Measurements from ENCODE around the gene TMPRSS3.
"Not testable (repeated sequence)": the region's sequence is repeated elsewhere in the genome, so short reads cannot be mapped to it uniquely, and the experiment has no call there.

The TMPRSS3 gene

DNA sequence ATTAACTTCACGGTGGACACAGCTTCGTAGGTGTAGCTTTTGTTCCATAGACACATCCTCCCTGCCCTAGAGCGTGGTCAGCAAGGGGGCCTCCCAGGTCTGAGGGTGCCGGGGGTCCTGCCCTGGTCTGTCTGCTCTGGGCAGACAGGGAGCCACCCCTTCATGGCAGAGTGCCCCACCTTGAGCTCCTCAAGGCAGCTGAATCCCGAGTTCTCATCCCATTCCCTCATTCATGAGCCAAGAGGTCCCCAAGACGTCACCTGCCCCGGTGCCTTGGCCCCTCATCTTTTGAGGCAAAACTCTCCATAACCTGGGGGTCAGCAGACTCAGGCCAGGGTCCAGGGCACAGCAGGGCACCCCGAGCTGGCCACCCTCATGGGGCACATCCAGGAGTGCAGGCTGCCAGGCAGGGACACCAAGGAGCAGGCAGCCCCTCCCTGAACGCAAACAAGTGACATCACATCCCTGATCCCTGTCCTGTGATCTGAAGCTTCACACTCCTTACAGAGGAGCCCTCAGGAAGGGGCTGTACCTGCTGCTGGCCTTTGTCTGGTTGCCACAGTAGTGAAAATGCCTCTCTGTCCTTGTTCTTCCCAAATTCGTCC lies 31.1 kb upstream of the TMPRSS3 start:
- no peak for DNase-seq

DNA sequence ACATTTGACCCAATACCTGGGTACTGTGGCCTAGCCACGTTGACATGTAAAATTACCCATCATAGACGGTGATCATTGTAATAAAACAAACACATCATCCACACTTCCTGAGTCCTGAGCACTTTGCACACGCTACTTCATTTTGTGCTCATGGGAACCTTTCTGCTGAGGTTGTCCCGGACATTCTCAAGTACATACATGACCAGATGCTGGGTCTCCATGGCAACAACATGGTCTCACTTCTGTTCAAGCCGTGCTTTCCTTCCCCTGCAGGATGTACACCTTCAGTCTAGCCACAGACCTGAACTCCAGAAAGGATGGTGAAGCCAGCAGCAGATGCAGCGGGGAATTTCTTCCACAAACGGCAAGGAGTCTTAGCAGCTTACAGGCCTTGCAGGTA lies 30.6 kb upstream of the TMPRSS3 start:
- no peak for DNase-seq

DNA sequence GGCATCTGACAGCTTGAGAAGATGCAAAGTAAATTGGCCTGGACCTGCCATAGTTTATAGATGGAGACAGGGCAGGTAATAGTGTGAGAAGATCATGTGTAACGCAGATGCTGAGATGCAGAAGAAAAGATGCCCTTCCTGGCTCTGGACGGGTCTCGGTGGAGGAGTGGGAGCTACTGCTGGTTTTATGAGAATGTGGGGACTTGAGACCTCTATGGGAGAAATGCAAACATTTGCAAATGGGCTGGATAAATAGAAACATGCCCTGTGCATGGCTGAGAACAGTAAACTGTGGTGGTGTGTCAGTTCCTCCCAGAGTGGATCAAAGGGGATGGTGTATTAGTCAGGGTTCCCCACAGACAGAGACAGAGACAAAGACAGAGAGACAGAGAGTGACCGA lies 29.7 kb upstream of the TMPRSS3 start:
- no peak for DNase-seq

GRCh38 chr21:42424914-42425541 lies 29.2 kb upstream of the TMPRSS3 start:
- DNase-seq = peak; percentile 98

- DNase-seq = no peak
Measured at GRCh38 chr21:42423685-42424084, 27.8 kb upstream of the TMPRSS3 start.

- DNase-seq = no peak
Measured at GRCh38 chr21:42423197-42423675, 27.4 kb upstream of the TMPRSS3 start.

- DNase-seq = no peak
Measured at GRCh38 chr21:42421018-42421793, 25.4 kb upstream of the TMPRSS3 start.

DNA sequence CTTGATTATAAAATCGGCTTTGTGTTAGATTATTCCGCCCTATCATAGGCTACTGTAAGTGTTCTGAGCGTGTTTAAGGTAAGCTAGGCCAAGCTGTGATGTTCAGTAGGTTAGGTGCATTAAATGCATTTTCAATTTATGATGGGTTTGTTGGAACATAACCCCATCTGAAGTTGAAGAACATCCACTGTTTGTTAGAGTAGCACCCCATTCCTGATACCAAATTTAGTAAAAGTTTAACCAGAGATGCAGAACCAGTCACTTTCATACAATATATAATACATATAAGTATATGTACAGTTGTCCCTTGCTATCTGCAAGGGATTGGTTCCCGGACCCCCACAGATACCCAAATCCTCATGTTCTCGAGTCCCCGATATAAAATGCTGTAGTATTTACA lies 24.0 kb upstream of the TMPRSS3 start:
- no peak for DNase-seq

- DNase-seq = no peak
Measured at GRCh38 chr21:42418886-42419285, 23.0 kb upstream of the TMPRSS3 start.

DNA sequence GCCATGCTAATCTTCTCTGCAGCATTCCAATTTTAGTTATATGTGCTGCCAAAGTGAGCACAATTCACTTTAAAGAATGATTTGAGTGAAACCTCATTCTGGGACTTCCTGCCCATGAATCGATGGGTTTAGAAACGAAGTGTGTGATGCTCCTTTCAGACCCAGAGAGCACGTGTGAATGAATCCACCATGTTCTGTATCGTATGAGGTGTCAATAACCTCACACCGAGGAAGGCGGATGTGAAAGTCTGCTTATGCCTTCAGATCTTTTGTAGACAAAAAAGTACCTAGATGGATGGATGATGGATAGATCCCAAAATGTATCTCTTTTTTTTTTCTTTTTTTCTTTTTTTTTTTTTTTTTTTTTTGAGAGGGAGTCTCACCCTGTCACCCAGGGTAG lies 21.7 kb upstream of the TMPRSS3 start:
- DNase-seq = no peak

DNA sequence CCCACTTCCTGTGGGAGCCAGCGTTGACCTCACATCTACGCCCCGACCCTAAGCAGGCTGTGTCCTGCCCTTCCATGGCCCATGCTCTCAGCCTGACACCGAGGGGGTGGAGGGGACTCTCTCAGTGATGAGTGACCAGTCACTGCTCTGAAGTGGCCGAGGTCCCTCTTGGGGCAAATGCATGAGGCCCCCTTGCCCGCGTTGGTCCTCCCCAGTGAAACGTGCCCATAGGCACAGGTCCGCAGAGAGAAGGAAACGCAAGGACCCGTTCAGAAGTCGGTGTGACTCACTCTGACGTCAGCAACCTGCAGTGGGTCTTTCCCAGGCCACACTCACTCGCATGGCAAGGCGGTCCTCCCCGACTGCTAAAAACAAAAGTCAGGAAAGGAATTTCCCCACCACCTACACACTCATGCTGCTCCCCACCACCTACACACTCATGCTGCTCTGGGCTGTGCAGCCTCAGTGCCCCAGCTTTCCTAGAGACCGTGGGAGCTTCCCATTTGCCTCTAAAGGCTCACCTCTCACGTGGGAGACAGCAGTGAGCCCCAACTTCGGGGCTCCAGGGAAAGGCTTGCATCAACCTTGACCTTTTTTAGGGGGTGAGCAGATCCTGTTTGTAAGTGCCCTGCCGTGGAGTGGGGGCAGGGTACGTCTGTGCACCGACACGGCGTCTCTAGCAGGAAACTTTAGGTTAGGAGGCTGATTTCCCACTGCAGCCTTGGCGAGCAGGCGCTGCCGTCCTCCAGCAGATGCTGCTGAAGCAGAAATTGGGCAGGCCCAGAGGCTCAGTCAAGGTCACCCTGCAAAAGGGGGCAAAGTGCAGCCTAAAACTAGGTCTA lies 19.3 kb upstream of the TMPRSS3 start:
- DNase-seq = no peak

- no peak for DNase-seq
Measured at GRCh38 chr21:42414553-42414927, 18.7 kb upstream of the TMPRSS3 start.

DNA sequence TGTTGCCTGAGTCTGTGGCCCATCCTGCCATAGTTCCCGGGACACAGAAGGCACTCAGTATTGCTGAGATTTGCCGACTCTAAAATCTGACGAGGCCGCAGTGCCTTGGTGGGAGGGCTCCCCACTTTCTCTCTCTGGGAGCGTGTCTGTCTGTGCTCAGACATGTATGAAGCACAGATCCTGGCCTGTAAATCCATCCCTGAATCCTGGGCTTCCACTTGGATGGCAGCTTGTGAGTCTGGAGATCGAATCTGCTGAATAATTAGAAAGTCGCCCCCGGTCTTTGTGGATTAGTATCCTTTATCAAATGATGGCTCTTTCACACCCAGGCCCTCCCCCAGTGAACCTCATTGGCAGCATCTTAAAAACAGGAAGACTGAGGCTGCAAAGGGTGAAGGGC lies 18.2 kb upstream of the TMPRSS3 start:
- no peak for DNase-seq

GRCh38 chr21:42413500-42413899 lies 17.6 kb upstream of the TMPRSS3 start:
- no peak for DNase-seq

- no peak for DNase-seq
Measured at GRCh38 chr21:42413093-42413492, 17.2 kb upstream of the TMPRSS3 start.

GRCh38 chr21:42412636-42412933 lies 16.7 kb upstream of the TMPRSS3 start:
- DNase-seq = no peak

GRCh38 chr21:42411891-42412635 lies 16.2 kb upstream of the TMPRSS3 start:
- no peak for DNase-seq

- DNase-seq = no peak
Measured at GRCh38 chr21:42411197-42411869, 15.5 kb upstream of the TMPRSS3 start.

GRCh38 chr21:42409366-42409765 lies 13.5 kb upstream of the TMPRSS3 start:
- DNase-seq = no peak

- not testable (repeated sequence) for DNase-seq
Measured at GRCh38 chr21:42408718-42409117, 12.9 kb upstream of the TMPRSS3 start.

DNA sequence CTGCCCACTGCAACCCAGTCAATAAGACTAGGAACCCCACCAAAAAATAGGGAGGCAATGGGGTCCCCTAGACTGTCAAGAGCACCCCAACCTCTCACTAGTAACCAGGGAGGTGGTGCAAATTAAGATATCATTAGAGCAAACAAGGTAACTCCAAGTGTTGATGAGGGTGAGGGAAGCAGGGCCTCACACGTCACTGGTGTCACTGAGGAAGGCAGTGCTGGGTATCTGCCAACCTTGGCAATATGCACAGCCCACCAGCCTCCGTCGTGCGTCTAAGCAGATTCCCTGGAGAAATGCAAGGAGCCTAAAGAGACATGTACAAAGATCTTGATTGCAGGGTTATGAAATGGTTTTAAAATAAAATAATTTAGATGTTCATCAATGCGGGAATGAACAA lies 11.6 kb upstream of the TMPRSS3 start:
- DNase-seq = no peak

GRCh38 chr21:42406866-42407265 lies 11.0 kb upstream of the TMPRSS3 start:
- DNase-seq = no peak
